ENCODE results near the gene OSM.
"Not testable (repeated sequence)": the region's sequence is repeated elsewhere in the genome, so short reads cannot be mapped to it uniquely, and the experiment has no call there.

The OSM gene

GRCh38 chr22:30224161-30224857 is 42.3 kb downstream of the OSM start:
- no peak for DNase-seq

- DNase-seq, result no peak
These were observed 43.3 kb downstream of the OSM start for GRCh38 chr22:30223303-30223702.

DNA sequence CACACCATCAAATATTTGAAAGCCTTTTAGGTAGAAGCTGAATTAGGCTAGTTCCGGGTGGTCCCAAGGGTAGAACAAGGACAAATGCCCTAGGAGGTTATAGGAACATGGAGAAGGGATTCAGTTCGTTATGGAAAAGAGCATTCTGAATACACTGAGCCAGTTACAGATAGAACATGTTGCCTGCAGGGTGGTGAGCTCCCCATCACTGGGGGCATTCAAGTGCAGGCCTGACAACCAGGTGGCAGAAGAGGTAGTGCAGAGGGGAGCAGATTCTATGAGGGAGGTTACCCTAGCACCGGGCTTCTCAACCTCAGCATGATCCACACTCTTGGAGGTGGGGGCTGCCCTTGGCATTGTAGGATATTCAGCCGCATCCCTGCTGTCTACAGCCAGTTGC is 44.3 kb downstream of the OSM start:
- DNase-seq, result no peak

DNA sequence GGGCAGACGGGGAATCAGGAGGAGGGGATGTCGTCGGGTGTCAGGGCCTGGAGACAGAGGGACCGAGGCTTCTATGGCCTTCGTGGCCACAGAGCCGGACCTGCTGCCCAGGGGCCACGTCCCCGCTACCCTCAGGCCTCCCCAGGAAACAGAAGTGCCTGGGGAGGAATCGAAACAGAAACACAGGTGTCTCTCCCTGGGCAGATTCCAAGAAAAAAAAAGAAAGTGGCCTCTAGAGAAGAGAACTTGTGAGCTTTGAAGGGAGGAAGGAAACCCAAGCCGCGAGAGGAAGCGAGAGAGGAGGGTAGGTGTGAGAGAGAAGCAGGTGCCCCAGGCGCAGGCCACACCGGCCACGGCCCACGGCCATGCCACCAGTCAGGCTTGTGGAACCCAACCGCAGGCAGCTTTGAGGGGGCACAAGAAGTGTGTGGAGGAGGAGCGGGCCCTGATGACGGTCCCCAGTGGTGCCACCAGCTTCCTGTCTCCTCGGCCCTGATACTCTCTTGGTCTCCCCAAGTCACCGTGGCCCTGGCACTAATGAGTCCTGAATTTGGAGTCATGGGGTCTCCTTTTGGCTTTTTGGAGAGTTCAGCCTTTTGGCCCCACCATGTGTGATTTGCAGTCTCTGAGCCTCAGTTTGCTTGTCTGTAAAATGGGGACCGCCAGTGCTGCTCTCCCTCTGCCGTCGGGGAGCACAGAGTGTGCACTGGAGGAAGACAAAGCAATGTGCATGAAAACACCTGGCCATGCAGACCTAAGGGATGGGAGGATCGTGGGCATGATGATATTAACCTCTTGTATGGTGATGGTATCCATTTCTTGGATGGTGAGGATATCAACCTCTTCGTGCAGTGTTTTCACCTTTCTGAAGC is 45.3 kb downstream of the OSM start:
- peak; percentile 83 for DNase-seq

GRCh38 chr22:30220338-30221012 is 46.2 kb downstream of the OSM start:
- DNase-seq, result no peak

DNA sequence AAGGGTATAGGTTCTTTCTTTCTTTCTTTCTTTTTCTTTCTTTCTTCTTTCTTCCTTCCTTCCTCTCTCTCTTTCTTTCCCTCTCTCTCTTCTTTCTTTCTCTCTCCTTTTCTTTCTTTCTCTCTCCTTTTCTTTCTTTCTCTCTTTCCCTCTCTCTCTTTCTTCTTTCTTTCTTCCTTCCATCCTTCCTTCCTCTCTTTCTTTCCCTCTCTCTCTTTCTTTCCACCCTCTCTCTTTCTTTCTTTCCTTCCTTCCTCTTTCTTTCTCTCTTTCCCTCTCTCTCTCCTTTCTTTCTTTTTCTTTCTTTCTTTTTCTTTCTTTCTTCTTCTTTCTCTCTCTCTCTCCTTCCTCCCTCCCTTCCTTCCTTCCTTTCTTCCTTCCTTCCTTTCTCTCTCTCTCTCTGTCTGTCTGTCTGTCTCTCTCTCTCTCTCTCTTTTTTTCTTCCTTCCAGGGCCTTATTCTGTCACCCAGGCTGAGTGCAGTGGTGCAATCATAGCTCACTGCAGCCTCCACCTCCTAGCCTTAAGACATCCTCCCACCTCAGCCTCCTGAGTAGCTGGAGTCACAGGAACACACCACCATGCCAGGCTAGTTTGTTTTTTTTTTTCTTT is 46.9 kb downstream of the OSM start:
- no peak for DNase-seq

- DNase-seq, result no peak
These were observed 47.5 kb downstream of the OSM start for GRCh38 chr22:30219049-30219654.

GRCh38 chr22:30217698-30218560 is 48.7 kb downstream of the OSM start:
- no peak for DNase-seq

GRCh38 chr22:30216710-30217109 is 49.9 kb downstream of the OSM start:
- no peak for DNase-seq

DNA sequence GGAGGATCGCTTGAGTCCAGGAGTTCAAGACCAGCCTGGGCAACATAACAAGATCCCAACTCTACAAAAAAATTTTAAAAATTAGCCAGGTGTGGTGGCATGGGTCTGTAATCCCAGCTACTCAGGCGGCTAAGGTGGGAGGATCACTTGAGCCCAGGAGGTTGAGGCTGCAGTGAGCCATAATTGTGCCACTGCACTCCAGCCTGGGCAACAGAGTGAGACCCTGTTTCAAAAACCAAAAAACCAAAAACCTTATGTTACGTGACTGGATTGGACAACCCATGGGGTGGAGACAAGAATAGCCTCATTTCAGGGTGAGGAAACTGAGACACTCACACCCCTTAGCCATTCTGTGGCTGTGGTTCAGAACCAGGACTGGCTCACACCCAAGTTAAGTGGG is 50.4 kb downstream of the OSM start:
- DNase-seq, result not testable (repeated sequence)

- no peak for DNase-seq
These were observed 51.8 kb downstream of the OSM start for GRCh38 chr22:30214703-30215407.

GRCh38 chr22:30212996-30213441 is 53.6 kb downstream of the OSM start:
- DNase-seq, result no peak
